HepG2 (cell line): ENCODE measurements around the gene ADORA2B. TPM values are rescaled to one million over a fixed set of nuclear protein-coding genes. Genes with fewer than 3 reads are reported as not detected.

Experiments
- CEBPG ChIP-seq: IDR thresholded peaks from 2 replicates; pipeline ENCODE4 v1.6.1; 2016
- GFI1 ChIP-seq: sonication (generic); formaldehyde crosslinking; IDR thresholded peaks from 2 replicates; pipeline ENCODE4 v1.5.0; 2020; ENCODE audit warnings: missing genetic modification reagents, mild to moderate bottlenecking, borderline replicate concordance
- IKZF5 ChIP-seq: IDR thresholded peaks from 2 replicates; pipeline ENCODE4 v1.6.1; 2018; ENCODE audit warnings: missing genetic modification reagents, mild to moderate bottlenecking, missing compliant biosample characterization
- KAT8 ChIP-seq: IDR thresholded peaks from 2 replicates; pipeline ENCODE4 v1.6.1; 2016; ENCODE audit warnings: missing genetic modification reagents, missing compliant biosample characterization
- POGK ChIP-seq: sonication (generic); formaldehyde crosslinking; conservative IDR thresholded peaks from 2 replicates; pipeline ENCODE4 v1.8.0; 2022; ENCODE audit warnings: mild to moderate bottlenecking, moderate library complexity, missing genetic modification reagents
- RAD51 ChIP-seq: fragments of 450-650 bp; IDR thresholded peaks from 2 replicates; pipeline ENCODE4 v1.6.1; 2016; ENCODE audit warnings: borderline replicate concordance
- REPIN1 ChIP-seq: sonication (generic); formaldehyde crosslinking; IDR thresholded peaks from 2 replicates; pipeline ENCODE4 v1.8.0; 2022; ENCODE audit warnings: missing genetic modification reagents, low read depth, mild to moderate bottlenecking, borderline replicate concordance
- SETDB1 ChIP-seq: sonication (generic); formaldehyde crosslinking; IDR thresholded peaks from 2 replicates; pipeline ENCODE4 v1.5.1; 2020; ENCODE audit warnings: missing genetic modification reagents, mild to moderate bottlenecking, borderline replicate concordance
- TEF ChIP-seq: sonication (generic); formaldehyde crosslinking; IDR thresholded peaks from 2 replicates; pipeline ENCODE4 v1.5.0; 2020; ENCODE audit warnings: missing genetic modification reagents
- ZBTB33 ChIP-seq: sonication (generic); formaldehyde crosslinking; IDR thresholded peaks from 2 replicates; pipeline ENCODE4 v1.4.0; 2020; ENCODE audit warnings: missing genetic modification reagents
- ZBTB46 ChIP-seq: sonication (generic); formaldehyde crosslinking; IDR thresholded peaks from 2 replicates; pipeline ENCODE4 v1.4.0; 2020; ENCODE audit warnings: mild to moderate bottlenecking, missing genetic modification reagents, borderline replicate concordance
- ZNF430 ChIP-seq: sonication (generic); formaldehyde crosslinking; IDR thresholded peaks from 2 replicates; pipeline ENCODE4 v1.9.0; 2021; ENCODE audit warnings: mild to moderate bottlenecking, missing genetic modification reagents
- polyA plus RNA-seq, 8 experiments: library from polyadenylated mRNA; depleted of rRNA in 3 of 8; stranded (reverse) in 7 of 8; unstranded in 1 of 8; fragments of >200 nt; fragmentation: Illumina TruSeq in 4 of 8; extraction: Trizol in 4 of 8; gene quantifications; 2 replicates each; pipeline versions ENCODE4 v1.2.1 to v1.2.3, GENCODE V29; 2011 to 2016; ENCODE audit warnings: low read depth in 4 of 8, missing spikeins in 1 of 8, mixed read lengths in 1 of 8; ENCODE audit not compliant: insufficient read depth in 1 of 8
- total RNA-seq, 5 experiments: library from RNA; depleted of rRNA; stranded (reverse); fragments of >200 nt; fragmentation: Illumina TruSeq; extraction: Trizol; gene quantifications; 2 replicates each; pipeline ENCODE4 v1.2.3, GENCODE V29; 2016; ENCODE audit warnings: low read depth in 1 of 5

ADORA2B gene
- total and polyA plus RNA-seq, 2 of the 13 experiments (the other 11 are each of a cell fraction or from before 2014, with no cell fraction given): 10.4 to 20.0 TPM

- TF ChIP-seq POGK (CRISPR knock-in tag): no peak
- no peak for TF ChIP-seq IKZF5 (CRISPR knock-in tag)
- no peak for TF ChIP-seq REPIN1
- no peak for TF ChIP-seq ZNF430
- no peak for TF ChIP-seq GFI1 (CRISPR knock-in tag)
- no peak for TF ChIP-seq SETDB1 (CRISPR knock-in tag)
- TF ChIP-seq RAD51: no peak
- no peak for TF ChIP-seq TEF
- no peak for TF ChIP-seq CEBPG
- TF ChIP-seq ZBTB46 (CRISPR knock-in tag): no peak
- TF ChIP-seq KAT8 (CRISPR knock-in tag): no peak
- TF ChIP-seq ZBTB33 (CRISPR knock-in tag): no peak
These were observed 10.1 kb upstream of the ADORA2B start (continued) for GRCh38 chr17:15934866-15935265.
